GM21390 (cell line): Measurements from ENCODE around the gene A2M.

ENCODE experiments used
- ATAC-seq: cut with Tn5 transposase; IDR thresholded peaks from one replicate; pipeline ENCODE4 v1.9.1; 2021; ENCODE audit not compliant: unreplicated experiment

A2M gene

GRCh38 chr12:9074484-9075137, 41.1 kb downstream of the A2M start:
- ATAC-seq = no peak

GRCh38 chr12:9073076-9073475, 42.6 kb downstream of the A2M start:
- ATAC-seq = no peak

- no peak for ATAC-seq
Measured at GRCh38 chr12:9072481-9073038, 43.2 kb downstream of the A2M start.

GRCh38 chr12:9071969-9072368, 43.8 kb downstream of the A2M start:
- ATAC-seq = no peak

- no peak for ATAC-seq
Measured at GRCh38 chr12:9071518-9071917, 44.2 kb downstream of the A2M start.

GRCh38 chr12:9070351-9070750, 45.4 kb downstream of the A2M start:
- no peak for ATAC-seq

GRCh38 chr12:9068600-9068999, 47.1 kb downstream of the A2M start:
- no peak for ATAC-seq

- ATAC-seq = no peak
Measured at GRCh38 chr12:9068086-9068485, 47.6 kb downstream of the A2M start.

- no peak for ATAC-seq
Measured at GRCh38 chr12:9066755-9067423, 48.8 kb downstream of the A2M start.

GRCh38 chr12:9066183-9066623, 49.5 kb downstream of the A2M start:
- ATAC-seq = no peak

- no peak for ATAC-seq
Measured at GRCh38 chr12:9065607-9065856, 50.2 kb downstream of the A2M start.

- no peak for ATAC-seq
Measured at GRCh38 chr12:9064815-9065606, 50.7 kb downstream of the A2M start.

GRCh38 chr12:9064201-9064814, 51.4 kb downstream of the A2M start:
- ATAC-seq = no peak

- no peak for ATAC-seq
Measured at GRCh38 chr12:9052610-9053009, 63.1 kb downstream of the A2M start.

GRCh38 chr12:9051158-9051550, 64.6 kb downstream of the A2M start:
- no peak for ATAC-seq

GRCh38 chr12:9050521-9051157, 65.1 kb downstream of the A2M start:
- ATAC-seq = no peak

- no peak for ATAC-seq
Measured at GRCh38 chr12:9049520-9050133, 66.1 kb downstream of the A2M start.

GRCh38 chr12:9048930-9049329, 66.8 kb downstream of the A2M start:
- ATAC-seq = no peak

- no peak for ATAC-seq
Measured at GRCh38 chr12:9047105-9047504, 68.6 kb downstream of the A2M start.

GRCh38 chr12:9043766-9044165, 72.0 kb downstream of the A2M start:
- no peak for ATAC-seq

GRCh38 chr12:9041321-9041720, 74.4 kb downstream of the A2M start:
- no peak for ATAC-seq
